ENCODE data around the gene S100A12. TPM values are rescaled to one million over a fixed set of nuclear protein-coding genes. Genes with fewer than 3 reads are reported as not detected.

The S100A12 gene
- polyA plus RNA-seq, 3 donors = 1,275 to 2,834 (median 2,543) TPM

GRCh38 chr1:153404768-153405167 is 29.3 kb upstream of the S100A12 start:
- no peak overlapping the region for H3K4me3 ChIP-seq (replicated peaks in 1 of 3; ENCODE audit: low read depth in 2 of 3, low read length in 3 of 3)
- Mint-ChIP-seq H3K27ac (peak overlapping the region in 5 of 7 donors; percentile 8 to 67 (median 44)), H3K4me1 (peaks cover 46% of the 10 kb centered on the region), H3K4me3 (peak overlapping the region in 1 of 2 donors; percentile 30), H3K9me3 (peaks cover 0 to 4% (median 2%) of the 10 kb centered on the region in 7 donors), H3K27me3 (ENCODE audit: low read depth in 3 of 3) (peaks cover 14 to 21% (median 20%) of the 10 kb centered on the region in 3 donors), H3K36me3 (peaks cover 0 to 2% of the 10 kb centered on the region in 2 donors)
- peak; percentile 68 to 79 (median 72) for DNase-seq
- no peaks in the 10 kb centered on the region for H3K9me3 ChIP-seq (replicated peaks in 1 of 2; ENCODE audit: control insufficient read depth in 1 of 2, insufficient read depth in 1 of 2, low read length in 2 of 2)
- H4K20me1 ChIP-seq (ENCODE audit: insufficient read depth, low read length) = no peaks in the 10 kb centered on the region
- H3K27ac ChIP-seq (ENCODE audit: low read depth in 1 of 2, low read length in 2 of 2) = no peak overlapping the region
- H3K4me1 ChIP-seq (ENCODE audit: control insufficient read depth in 1 of 2, insufficient read depth in 2 of 2, low read length in 2 of 2) = peaks cover 39 to 42% of the 10 kb centered on the region in 2 donors
- no peak overlapping the region for H2AFZ ChIP-seq (ENCODE audit: insufficient read depth, low read depth, low read length, poor library complexity, severe bottlenecking)
- H3K9ac ChIP-seq (ENCODE audit: insufficient read depth, low read length, poor library complexity, severe bottlenecking) = no peak overlapping the region
- no peaks in the 10 kb centered on the region for H3K36me3 ChIP-seq (replicated peaks in 1 of 2; ENCODE audit: control insufficient read depth in 1 of 2, insufficient read depth in 2 of 2, low read length in 2 of 2)
- intact Hi-C loops (cut with micrococcal nuclease) = loop anchor here (1.0 to 5.0 kb wide), 3 partner anchors 47 to 93 kb away; partner anchors contain the start of gene S100A9 (in 1 of the 2)
- TF ChIP-seq, protein P1, sequence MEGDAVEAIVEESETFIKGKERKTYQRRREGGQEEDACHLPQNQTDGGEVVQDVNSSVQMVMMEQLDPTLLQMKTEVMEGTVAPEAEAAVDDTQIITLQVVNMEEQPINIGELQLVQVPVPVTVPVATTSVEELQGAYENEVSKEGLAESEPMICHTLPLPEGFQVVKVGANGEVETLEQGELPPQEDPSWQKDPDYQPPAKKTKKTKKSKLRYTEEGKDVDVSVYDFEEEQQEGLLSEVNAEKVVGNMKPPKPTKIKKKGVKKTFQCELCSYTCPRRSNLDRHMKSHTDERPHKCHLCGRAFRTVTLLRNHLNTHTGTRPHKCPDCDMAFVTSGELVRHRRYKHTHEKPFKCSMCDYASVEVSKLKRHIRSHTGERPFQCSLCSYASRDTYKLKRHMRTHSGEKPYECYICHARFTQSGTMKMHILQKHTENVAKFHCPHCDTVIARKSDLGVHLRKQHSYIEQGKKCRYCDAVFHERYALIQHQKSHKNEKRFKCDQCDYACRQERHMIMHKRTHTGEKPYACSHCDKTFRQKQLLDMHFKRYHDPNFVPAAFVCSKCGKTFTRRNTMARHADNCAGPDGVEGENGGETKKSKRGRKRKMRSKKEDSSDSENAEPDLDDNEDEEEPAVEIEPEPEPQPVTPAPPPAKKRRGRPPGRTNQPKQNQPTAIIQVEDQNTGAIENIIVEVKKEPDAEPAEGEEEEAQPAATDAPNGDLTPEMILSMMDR (IDR thresholded peaks at IDR 0.05) = peak; percentile 86
- no peaks in the 10 kb centered on the region for H3K27me3 ChIP-seq (ENCODE audit: control insufficient read depth in 2 of 2, insufficient read depth in 2 of 2, low read length in 2 of 2)
- peaks cover 11% of the 10 kb centered on the region for H3K79me2 ChIP-seq (ENCODE audit: insufficient read depth, low read length)
- no peak overlapping the region for H3K4me2 ChIP-seq (replicated peaks; ENCODE audit: extremely low read depth, low read length, poor library complexity, severe bottlenecking)
- WGBS (ENCODE audit: insufficient coverage) = 57% methylated on average over 7 of the region's 15 CpGs

- no peaks in the 10 kb centered on the region for H4K20me1 ChIP-seq (ENCODE audit: insufficient read depth, low read length)
- H3K4me2 ChIP-seq (replicated peaks; ENCODE audit: extremely low read depth, low read length, poor library complexity, severe bottlenecking) = no peak overlapping the region
- H3K36me3 Mint-ChIP-seq = peaks cover 0 to 2% of the 10 kb centered on the region in 2 donors
- H3K4me3 ChIP-seq (replicated peaks in 1 of 3; ENCODE audit: low read depth in 2 of 3, low read length in 3 of 3) = peak overlapping the region in 1 of 3 experiments; percentile 51
- no peaks in the 10 kb centered on the region for H3K27me3 ChIP-seq (ENCODE audit: control insufficient read depth in 2 of 2, insufficient read depth in 2 of 2, low read length in 2 of 2)
- H3K9ac ChIP-seq (ENCODE audit: insufficient read depth, low read length, poor library complexity, severe bottlenecking) = no peak overlapping the region
- DNase-seq = no peak
- H3K36me3 ChIP-seq (replicated peaks in 1 of 2; ENCODE audit: control insufficient read depth in 1 of 2, insufficient read depth in 2 of 2, low read length in 2 of 2) = no peaks in the 10 kb centered on the region
- peak overlapping the region; percentile 2 to 68 for H3K27ac ChIP-seq (ENCODE audit: low read depth in 1 of 2, low read length in 2 of 2)
- peaks cover 0 to 4% (median 2%) of the 10 kb centered on the region in 7 donors for H3K9me3 Mint-ChIP-seq
- H3K4me1 Mint-ChIP-seq = peaks cover 52% of the 10 kb centered on the region
- H3K27me3 Mint-ChIP-seq (ENCODE audit: low read depth in 3 of 3) = peaks cover 9 to 19% (median 14%) of the 10 kb centered on the region in 3 donors
- H3K9me3 ChIP-seq (replicated peaks in 1 of 2; ENCODE audit: control insufficient read depth in 1 of 2, insufficient read depth in 1 of 2, low read length in 2 of 2) = no peaks in the 10 kb centered on the region
- H3K4me1 ChIP-seq (ENCODE audit: control insufficient read depth in 1 of 2, insufficient read depth in 2 of 2, low read length in 2 of 2) = peaks cover 45 to 48% of the 10 kb centered on the region in 2 donors
- TF ChIP-seq, protein P1 (IDR thresholded peaks at IDR 0.05) = no peak
- intact Hi-C loops (cut with micrococcal nuclease) = loop anchor here (1.0 to 5.0 kb wide), 3 partner anchors 47 to 93 kb away; partner anchors contain the start of gene S100A9 (in 1 of the 2)
- peak overlapping the region in 3 of 7 donors; percentile 58 to 81 (median 80) for H3K27ac Mint-ChIP-seq
- 82% methylated on average over 4 of the region's 7 CpGs for WGBS (ENCODE audit: insufficient coverage)
- H2AFZ ChIP-seq (ENCODE audit: insufficient read depth, low read depth, low read length, poor library complexity, severe bottlenecking) = no peak overlapping the region
- H3K4me3 Mint-ChIP-seq = no peak overlapping the region
- peaks cover 11% of the 10 kb centered on the region for H3K79me2 ChIP-seq (ENCODE audit: insufficient read depth, low read length)
Observed at GRCh38 chr1:153404086-153404635, 28.7 kb upstream of the S100A12 start.
